GM23248 (cell line): ENCODE results near the gene RFNG.

Source experiments
- EZH2 ChIP-seq: fragments of 200-600 bp; sonication (generic); IDR thresholded peaks from 2 replicates; pipeline ENCODE4 v1.6.1; 2018; ENCODE audit warnings: antibody characterized with exemption, mild to moderate bottlenecking; ENCODE audit not compliant: insufficient read depth, poor library complexity, severe bottlenecking
- EZH2phosphoT487 ChIP-seq: fragments of 200-600 bp; sonication (generic); IDR thresholded peaks from 2 replicates; pipeline ENCODE4 v1.6.1; 2018; ENCODE audit warnings: antibody characterized with exemption, moderate library complexity, mild to moderate bottlenecking, low read depth; ENCODE audit not compliant: insufficient read depth

DNA sequence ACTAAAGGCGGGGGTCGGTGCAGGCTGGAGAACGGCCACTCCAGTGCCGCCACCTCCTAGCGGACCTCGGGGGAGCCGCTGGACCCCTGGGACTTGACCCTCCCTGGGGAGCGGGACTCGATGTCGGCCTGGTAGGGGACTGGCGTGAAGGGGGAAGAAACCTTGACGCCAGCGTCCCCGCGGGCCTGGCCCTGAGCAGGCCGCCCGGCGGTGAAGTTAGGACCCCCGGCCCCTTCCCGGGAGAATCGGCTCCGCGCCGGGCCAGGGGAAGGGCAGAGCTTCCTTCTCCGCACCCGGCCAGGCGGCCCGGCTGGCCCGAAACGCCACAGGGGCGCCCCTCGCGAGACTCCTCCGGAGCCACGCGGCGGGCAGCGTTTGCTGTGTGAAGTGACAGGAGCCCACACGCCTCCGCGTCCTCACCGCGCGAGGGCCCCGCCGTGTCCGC is 13.6 kb upstream of the RFNG start:
- TF ChIP-seq EZH2: no peak
- TF ChIP-seq EZH2phosphoT487: no peak
